Dermis blood vessel endothelial cell (primary cell): ENCODE results near the gene SFXN2. TPM values are rescaled to one million over a fixed set of nuclear protein-coding genes. Genes with fewer than 3 reads are reported as not detected.
A peak's percentile ranks its signal among the peaks of the same experiment; 100 is the strongest.
"Not testable (repeated sequence)": the region's sequence is repeated elsewhere in the genome, so short reads cannot be mapped to it uniquely, and the experiment has no call there.

Source experiments
- DNase-seq: peaks from one replicate; pipeline ENCODE4 v3.0.0; 2010
- total RNA-seq: library from RNA; depleted of rRNA; stranded (reverse); fragments of >200 nt; gene quantifications from 2 replicates; pipeline ENCODE4 v1.2.3, GENCODE V29; 2014

The SFXN2 gene
- total RNA-seq, 1 donor from 2014 or later, result 7.1 TPM

DNA sequence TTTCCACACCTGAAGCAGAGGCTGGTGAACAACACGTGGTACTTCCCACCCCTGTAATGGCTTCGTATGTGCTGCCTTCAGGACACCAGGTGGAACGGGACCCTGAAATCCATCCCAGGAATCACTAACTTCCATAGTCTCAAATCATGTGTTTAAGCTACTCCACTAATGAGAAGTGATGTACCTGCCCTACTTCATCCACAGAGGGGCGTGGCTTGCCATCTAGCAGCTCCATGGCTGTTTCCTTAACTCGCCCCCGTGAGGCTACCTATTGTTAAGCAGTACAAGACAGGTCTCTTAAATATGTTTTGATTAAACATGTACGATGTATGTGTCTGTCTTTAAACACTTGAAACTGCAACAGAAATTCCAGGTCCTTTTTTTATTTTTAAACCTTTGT, 32.0 kb upstream of the SFXN2 start:
- no peak for DNase-seq

DNA sequence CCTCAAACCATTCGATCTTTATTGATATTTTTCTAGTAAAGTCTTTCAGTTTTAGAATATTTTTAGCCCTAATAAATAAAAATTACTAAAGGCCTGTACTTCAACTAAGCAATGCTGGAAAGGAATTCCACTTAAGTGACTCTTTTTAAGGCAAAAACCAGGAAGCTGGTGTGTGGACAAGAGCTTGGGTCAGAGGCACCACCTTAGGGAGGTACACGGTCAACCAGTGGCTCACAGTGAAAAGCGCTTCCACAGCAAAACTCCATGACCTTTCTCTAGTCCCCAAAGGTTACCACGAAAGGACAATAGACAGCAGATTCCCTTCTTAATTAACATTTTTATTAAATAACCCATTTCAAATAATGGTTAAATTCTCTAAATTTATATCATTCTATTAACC, 31.5 kb upstream of the SFXN2 start:
- DNase-seq, result no peak

DNA sequence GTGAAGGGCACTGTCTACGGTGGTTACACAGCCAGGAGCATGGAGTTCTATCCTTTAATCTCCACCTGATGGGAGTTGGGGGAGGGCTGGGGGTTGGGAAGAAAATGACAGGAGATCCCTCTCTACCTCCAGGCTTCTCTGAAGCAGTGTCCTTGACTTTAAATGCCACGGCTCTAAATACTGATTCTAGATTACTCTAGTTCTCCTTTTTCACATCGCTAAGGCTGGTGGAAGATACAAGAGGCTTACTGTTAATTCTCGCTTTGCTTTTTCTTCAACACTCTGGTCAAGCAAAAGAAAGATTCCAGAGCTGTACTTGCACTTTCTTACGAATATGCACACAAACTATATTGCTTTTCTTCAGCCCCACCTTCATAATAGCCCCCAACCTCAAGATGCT, 30.7 kb upstream of the SFXN2 start:
- DNase-seq, result no peak

DNA sequence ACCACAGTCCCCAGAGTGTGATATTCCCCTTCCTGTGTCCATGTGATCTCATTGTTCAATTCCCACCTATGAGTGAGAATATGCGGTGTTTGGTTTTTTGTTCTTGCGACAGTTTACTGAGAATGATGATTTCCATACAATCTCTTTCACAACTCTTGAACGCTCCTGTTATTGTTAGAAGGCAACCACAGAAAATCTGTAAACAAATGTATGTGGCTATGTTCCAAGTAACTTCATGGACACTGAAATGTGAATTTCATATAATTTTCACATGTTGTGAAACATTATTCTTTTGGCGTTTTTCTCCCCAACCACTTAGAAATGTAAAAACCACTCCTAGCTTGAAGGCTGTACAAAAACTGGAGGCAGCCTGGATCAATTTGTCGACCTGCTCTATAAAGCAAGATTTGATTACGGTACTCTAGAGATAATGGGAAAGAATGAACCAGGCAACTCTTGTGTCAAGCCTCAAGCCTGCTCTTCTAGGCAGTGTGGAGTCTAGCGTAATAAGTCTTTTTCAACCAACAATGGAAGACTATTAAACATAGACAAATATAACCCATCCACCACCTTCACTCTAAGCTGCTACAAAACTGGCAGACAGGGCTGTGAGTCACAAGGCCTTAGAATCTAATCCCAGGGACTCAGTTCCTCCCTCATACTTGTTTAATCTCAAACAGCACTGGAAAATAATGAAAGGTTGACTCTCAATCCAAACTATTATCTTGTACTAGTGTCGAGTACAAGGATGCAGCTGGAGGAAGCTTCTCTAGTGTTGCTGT, 23.0 kb upstream of the SFXN2 start:
- DNase-seq, result no peak

DNA sequence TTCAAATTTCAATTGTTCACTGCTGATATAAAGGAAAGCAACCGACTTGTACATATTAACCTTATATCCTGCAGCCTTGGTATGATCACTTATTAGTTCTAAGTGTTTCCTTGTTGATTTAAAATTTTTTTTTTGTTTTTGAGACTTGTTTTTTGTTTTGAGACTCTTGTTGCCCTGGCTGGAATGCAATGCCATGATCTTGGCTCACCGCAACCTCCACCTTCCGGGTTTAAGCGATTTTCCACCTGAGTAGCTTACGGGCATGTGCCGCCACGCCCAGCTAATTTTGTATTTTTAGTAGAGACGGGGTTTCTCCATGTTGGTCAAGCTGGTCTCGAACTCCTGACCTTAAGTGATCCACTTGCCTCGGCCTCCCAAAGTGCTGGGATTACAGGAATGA, 19.0 kb upstream of the SFXN2 start:
- DNase-seq, result not testable (repeated sequence)

DNA sequence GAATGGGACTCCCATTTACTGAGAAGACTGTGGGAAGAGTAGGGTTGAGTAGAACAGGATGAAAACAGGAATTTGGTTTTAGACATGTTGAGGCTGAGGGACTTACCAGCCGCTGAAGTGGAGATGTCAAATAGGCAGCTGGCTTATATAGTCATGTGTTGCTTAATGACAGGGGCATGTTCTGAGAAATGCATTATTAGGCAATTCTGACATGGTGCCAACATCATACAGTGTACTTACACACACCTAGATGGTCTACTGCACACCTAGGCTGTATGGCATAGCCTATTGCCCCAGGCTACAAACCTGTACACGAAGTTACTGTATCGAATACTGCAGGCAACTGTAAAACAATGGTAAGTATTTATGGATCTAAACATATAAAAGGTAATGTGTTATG, 17.7 kb upstream of the SFXN2 start:
- DNase-seq, result no peak

DNA sequence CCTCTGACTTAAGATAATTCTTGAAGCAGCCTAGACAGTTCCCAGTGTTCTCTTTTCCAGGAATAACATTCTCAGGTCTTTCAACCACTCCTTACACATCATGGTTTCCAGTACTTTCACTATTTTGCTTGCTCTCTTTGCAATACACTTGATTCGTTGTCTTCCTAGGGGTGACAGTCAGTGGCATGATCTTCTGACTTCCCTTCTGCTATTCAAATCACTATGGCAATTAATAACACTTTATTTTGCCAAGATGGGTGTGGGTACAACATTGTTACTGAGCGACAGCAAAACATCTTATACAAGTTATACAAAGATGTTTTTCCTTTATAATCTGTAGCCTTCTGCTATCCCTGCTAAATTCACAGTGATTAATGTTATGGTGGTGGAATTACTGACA, 15.5 kb upstream of the SFXN2 start:
- DNase-seq, result no peak

DNA sequence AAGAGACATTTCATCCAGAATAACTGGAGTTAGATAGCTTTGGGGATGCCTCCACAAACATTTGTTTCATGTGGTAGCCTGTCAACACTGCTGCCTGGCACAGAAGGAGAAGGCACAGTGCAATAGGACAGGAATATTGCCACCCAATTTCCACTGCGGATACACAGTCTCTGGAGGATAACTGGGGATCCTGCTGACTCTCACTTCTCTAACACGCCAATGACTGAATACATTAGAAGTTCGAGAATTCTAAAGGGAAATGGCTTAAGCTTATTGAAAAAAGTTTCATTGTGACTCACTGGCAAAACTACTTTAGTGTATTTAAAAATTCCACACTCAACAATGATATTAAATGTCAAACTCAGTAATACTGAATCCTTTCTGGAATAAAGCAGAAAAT, 13.2 kb upstream of the SFXN2 start:
- DNase-seq, result no peak

DNA sequence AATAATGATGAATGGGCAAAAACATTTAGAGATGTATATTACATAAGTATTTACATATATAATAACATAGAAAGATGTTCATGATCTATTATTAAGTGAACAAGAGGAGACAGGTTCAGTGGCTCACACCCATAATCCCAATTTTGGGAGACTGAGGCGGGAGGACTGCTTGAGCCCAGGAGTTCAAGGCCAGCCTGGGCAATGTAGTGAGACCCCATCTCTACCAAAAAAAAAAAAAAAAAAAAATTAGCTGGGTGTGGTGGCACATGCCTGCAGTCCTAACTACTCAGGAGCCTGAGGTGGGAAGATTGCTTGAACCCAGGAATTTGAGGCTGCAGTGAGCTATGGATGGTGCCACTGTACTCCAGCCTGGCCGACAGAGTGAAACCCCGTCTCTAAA, 12.6 kb upstream of the SFXN2 start:
- DNase-seq, result no peak

DNA sequence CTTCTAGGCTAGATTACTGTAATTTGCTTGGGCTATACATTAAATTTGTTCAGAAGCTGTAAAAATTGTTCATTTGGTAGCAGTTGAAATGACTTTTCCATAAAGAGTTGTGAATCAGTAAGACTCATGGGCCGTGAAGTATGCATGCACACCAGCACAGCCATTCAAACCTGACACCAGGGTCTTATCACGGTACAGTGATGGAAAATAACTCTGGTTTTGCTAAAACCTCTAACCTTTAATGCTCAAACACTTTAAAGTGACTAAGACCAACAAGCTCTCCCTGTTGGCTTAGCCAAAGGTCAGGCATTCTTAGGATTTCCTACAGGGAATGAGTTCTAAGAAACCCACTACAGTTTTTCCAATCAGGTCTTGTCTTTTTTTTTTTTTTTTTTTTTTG, 11.7 kb upstream of the SFXN2 start:
- no peak for DNase-seq

DNA sequence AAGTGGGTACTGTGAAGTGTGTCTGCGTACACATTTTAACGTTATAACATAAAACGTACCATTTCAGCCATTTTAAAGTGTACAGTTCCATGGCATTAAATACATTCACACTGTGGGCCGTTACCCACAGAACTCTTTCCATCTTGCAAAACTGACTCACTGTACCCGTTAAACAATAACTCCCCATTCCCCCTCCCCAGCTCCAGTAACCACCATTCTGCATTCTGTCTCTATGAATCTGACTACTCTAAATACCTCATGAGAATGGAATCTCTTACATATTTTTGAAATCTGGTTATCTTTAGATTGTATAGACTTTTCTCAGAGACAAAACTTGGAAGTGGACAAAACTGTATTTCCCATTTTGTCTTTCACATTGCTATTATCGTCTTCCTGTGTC, 9.5 kb upstream of the SFXN2 start:
- DNase-seq, result no peak

DNA sequence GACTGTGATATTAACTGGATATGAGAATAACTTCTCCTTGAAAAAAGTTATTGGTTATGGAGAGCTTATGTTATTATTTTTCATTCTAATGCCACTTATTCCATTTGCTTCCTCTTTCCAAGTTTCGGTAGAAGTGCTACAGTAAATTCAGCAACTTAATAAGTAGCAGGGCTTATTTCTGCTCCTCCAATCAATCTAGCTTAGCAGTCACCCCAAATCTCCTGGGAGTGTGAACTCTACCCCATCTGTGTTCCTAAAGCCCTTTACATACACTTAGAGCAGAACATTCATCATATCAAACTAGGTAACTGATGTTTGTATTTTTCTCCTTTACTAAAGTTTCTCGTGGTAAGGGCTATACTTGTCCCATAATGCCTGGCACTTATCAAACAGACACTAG, 8.9 kb upstream of the SFXN2 start:
- DNase-seq, result no peak

DNA sequence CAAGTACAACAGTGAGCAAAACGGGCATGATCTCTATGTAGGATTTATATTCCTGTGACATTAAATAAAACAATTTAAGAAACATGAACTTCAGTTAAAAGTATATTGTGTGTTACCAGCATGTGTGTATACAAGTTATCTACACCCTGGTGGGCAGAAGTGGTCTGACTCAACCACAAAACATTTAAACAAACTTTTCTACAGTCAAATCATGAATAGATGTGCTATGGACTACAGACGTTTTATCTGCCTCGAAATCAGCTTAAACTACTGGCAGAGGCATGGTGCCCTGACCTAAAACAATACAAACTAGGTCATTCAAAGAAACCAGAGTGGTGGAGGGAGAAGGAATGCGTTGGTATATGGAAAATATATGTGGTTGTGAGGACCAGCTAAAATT, 3.8 kb upstream of the SFXN2 start:
- peak; percentile 32 for DNase-seq

DNA sequence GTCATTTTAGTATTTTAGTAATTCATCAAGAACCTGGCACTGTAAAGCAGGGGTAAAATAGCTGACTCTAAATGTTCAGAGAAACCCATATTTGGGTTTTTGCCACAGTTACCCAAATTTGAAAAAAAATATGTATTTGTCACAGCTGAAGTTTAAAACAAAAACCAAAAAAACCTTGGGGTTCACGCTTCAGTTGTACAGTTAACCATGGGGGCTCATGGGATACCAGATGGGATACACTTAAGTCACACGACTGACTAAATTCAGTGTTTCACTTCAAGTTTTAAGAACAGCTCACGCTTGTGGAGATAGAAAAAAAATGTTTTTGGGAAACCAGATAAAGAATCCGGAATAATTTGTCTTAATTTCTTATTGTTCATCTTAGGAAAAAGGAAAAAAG, 2.3 kb upstream of the SFXN2 start:
- DNase-seq, result no peak

DNA sequence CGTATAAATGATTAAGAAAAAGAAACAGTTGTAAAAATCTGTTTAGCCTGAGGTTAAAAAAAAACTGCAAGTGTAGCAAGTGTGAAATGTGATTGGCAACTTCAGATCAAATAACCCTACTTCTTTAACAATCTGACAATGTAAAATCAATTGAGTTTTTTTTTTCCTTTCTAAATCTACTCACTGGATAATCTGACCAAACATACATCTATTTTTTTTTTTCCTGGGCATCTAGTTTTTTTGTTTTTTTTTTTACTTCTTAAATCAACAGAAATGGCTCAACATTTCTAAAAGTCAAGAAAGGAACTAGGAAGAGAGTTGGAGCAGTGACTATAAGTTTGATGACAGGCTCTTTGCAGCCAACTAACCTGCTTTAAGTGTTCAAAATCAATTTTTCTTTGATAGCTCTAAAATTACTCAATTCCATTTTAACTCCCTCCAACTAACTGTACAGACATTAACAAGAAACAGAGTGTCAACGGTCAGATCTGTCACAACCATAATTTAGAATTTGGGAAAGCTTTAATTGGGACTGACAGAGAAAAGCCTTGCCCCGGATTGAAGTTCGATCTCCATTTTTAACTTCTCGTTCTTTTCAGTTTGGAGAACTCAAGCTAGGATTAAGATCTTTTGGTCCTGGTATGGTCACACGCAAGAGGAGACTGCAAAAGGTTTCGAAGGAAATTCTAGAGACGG, 1.4 kb upstream of the SFXN2 start:
- DNase-seq, result no peak

DNA sequence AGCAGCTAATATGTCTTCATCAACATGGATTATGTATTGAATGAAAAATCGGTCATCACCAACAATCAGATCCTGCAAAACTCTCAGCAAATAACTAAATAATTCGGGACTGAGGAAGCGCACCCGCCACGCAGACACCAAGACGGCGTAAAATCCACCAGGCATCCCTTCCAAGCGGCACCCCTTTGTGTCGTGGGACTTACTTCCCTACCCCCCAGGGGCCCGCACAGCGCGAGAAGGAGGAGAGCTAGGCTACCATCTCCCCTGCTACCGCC, 960 bp upstream of the SFXN2 start:
- no peak for DNase-seq

DNA sequence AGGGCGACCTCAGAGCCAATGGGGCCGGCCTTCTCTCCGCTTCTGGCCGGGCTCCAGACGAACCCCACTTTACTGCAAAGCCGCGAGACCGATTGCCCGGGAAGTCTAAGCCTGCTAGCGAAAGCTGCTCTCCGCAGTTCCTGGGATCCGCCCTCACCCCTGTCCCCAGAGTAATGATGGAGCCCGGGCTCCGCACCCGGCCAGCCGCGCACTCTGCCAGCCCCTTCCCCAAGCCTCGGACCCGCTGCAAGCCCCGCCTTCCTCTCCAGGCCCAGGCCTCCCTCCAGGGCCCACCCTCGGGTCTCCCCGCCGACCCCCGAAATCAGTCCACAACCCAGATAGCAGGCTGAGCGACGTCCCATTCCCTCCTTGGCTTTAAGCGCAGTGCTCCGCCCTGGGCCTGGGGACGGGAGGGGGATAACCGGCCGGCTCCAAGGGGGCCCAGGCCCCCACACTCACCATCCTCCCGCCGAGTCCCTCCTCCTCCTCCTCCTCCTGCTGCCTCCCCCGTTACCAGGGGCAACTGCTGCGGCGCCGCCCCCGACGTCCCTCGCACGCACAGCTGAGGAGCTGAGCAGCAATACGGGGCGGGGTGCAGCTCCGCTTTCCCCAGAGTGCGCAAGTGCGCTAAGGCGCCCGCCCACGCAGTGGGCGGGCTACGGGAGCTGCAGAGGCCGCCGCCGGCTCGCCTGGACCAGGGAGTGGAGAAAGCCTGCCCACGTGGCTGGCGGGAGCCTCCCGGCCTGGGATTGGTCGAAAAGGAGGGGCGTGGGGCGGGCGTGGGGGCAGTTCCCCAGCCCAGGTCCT, 419 bp upstream of the SFXN2 start, which contains the start of gene ARL3:
Gene ARL3 (minus strand): TSS at position 584 of the 807 bp plus-strand sequence. CDS start 122 bp downstream, at position 462.
- peak; percentile 98 for DNase-seq

DNA sequence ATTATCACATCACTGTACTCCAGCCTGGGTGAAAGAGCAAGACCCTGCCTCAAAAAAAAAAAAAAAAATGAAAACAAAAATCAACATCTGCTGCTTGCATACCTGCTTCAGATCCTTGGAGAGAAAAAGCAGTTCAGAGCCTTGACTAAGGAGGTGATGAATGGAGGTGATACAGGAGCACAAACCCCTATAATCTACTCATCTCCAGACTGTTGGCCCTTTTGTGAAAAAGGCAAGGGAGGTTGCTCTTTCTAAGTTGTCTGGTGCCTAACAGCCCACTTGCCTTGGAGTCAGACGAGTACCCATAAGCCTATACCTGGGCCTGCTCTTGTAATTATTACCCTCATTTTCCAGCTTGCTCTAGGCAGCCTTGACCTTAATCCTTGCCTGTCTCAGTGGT, 1.4 kb downstream of the SFXN2 start:
- DNase-seq, result no peak

DNA sequence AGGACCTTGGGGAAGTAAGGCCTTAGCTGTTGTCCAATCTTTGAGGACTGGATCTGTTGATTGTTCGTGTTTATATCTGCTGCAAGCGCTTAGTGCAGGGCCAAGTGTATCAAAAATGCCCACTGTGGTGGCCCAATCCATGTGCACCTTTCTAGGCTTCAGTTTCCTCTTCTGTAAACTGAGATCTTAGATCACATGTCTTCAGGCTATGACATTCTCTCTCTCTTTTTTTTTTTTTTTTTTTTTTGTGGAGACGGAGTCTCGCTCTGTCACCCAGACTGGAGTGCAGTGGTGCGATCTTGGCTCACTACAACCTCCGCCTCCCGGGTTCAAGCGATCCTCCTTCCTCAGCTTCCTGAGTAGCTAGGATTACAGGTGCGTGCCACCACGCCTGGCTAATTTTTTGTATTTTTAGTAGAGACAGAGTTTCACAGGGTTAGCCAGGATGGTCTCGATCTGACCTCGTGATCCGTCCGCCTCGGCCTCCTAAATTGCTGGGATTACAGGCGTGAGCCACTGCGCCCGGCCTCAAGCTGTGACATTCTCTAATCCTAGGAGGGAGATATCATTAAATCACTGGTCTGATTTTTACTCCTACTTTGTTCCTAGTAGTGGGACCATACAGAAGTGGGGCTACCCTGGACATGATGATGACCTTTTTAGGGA, 2.6 kb downstream of the SFXN2 start:
- DNase-seq, result not testable (repeated sequence)

DNA sequence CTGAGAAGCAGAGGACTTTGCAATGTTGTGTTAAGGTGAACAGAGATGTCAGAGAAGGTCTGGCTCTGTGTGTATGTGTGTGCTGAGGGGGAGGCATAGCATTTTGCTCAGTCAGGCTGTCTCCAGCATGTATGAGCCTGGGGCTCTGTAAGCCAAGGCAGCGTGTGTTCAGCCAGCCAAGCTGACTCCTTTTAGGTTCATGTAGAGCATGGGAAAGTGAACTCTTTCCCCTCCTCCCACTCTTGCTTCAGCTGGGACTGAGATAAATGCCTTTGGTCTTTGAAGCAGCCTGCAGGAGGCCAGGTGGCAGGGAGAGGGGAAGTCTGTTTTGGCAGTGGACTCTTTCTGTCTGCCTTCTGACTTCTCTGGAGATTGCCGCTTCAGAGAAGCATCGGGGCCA, 3.8 kb downstream of the SFXN2 start:
- no peak for DNase-seq

DNA sequence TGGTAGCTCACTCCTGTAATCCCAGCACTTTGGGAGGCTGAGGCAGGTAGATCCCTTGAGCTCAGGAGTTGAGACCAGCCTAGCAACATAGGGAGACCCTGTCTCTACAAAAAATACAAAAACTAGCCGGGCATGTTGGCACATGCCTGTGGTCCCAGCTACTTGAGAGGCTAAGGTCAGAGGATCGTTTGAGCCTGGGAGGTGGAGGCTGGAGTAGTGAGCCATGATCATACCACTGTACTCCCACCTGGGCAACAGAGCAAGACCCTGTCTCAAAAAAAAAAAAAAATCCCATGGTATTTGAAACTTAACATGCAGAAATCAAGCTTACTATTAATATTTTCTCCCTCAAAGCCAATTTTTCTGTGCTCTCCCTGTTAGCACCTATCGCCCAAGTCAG, 5.9 kb downstream of the SFXN2 start:
- no peak for DNase-seq

DNA sequence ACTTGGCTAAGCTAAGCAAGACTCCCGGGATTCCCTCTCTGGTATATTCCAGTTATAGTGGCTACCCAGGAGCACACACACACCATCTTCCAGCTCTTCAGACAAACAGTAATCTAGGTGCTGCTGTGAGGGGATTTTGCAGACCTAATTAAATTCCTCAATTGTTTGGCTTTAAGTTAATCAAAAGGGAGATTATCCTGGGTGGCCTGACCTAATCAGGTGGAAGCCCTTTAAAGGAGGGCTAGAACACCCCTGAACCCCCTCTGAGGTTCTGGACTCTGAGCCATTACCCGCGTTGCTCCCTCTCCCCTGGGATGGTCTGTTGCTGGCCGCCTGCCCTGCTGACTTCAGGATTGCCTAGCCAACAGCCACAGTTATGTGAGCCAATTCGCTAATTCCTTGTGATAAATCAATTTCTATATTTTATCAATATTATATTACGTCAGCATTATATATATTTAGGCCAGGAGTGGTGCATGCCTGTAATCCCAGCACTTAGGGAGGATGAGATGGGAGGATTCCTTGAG, 6.4 kb downstream of the SFXN2 start:
- DNase-seq, result no peak

DNA sequence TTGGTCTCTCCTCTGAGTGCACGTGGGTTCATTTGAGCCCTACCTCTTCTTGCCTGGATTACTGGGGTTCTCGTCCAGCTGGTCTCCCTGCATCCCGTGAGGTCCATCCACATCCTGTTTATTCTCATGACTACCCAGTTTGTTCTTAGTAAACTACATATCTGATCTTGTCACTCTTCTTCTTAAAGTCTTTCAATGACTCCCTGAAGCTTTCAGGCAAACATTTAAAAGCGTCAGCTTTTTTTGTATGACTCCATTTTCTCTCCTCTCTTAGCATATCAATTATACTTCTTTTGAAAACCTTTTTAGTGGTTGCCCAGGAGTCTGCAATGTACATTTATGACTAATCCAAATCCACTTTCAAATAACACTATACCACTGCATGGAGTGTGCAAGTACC, 7.5 kb downstream of the SFXN2 start:
- no peak for DNase-seq
